Neutrophil (primary cell): ENCODE results near the gene PGF.
A peak's percentile ranks its signal among the peaks of the same experiment; 100 is the strongest.

Experiments
- H3K27ac ChIP-seq: fragments of 200-600 bp; sonication (generic); 2 replicates; pipeline ENCODE4 v1.5.1; 2016; ENCODE audit warnings: mild to moderate bottlenecking, moderate library complexity
- H3K27me3 ChIP-seq: fragments of 200-600 bp; sonication (generic); 2 replicates; pipeline ENCODE4 v1.6.0; 2016; ENCODE audit warnings: mild to moderate bottlenecking
- H3K36me3 ChIP-seq: fragments of 200-600 bp; sonication (generic); 2 replicates; pipeline ENCODE4 v1.5.1; 2017
- H3K4me1 ChIP-seq, 2 experiments: fragments of 200-600 bp in 1 of 2; sonication (generic) in 1 of 2; 1 replicate in 1 of 2; 2 replicates in 1 of 2; pipeline versions ENCODE4 v1.5.1 to v1.6.1; 2013 to 2016; ENCODE audit warnings: low read depth in 1 of 2, low read length in 1 of 2, mild to moderate bottlenecking in 1 of 2, moderate library complexity in 1 of 2; ENCODE audit not compliant: control insufficient read depth in 1 of 2, insufficient read depth in 1 of 2
- H3K4me3 ChIP-seq, 2 experiments: fragments of 200-600 bp in 1 of 2; sonication (generic) in 1 of 2; 1 replicate in 1 of 2; 2 replicates in 1 of 2; pipeline ENCODE4 v1.5.1; 2013 to 2016; ENCODE audit warnings: low read depth in 1 of 2, low read length in 1 of 2, mild to moderate bottlenecking in 1 of 2, moderate library complexity in 1 of 2
- H3K9me3 ChIP-seq: fragments of 200-600 bp; sonication (generic); 2 replicates; pipeline ENCODE4 v1.5.1; 2016
- TF ChIP-seq, protein P1 (sequence below): fragments of 200-600 bp; sonication (generic); IDR thresholded peaks from 2 replicates; pipeline ENCODE4 v1.5.1; 2016; ENCODE audit warnings: antibody characterized with exemption

The PGF gene

DNA sequence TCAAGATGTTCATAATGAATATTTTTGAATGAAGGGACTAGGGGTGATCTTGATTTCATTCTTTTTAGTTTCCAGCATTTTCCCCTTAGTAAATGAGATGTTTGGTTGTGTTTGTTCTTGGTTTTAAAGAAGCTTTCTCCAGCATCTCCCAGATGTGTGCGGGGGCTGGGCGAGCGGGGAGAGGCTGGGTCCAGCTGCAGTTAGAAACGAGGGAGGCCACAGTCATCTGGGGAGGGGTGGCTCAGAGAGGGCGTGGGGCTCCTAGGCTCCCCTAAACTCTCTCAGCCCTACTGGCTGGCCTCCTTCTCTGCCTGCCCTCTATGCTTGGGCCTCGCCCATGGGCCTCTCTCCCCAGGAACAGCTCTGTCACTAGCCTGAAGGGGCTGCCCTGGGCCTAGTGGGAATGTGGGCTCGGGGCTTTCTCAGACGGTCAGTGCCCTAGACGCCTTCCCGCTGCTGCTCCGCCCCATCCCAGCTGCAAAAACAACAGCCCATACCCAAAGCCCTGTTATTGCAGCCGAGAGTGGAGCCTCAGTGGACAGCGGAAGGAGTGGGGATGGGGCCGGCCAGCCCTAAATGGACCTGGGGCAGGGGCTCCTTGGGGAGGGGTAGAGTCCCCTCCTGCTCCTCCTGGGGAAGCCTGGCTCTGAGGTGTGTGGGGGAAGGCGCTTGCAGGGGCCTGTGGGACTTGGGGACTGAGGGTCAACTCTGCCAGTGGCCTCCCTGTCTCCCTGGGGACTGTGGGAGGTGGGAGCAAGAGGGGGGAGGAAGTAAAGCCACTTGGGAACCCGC lies 29.0 kb upstream of the PGF start:
- Histone ChIP-seq H3K9me3 (no peaks in the 10 kb centered on the region), H3K4me3 (no peak overlapping the region), H3K4me1 (peaks cover 0 to 21% of the 10 kb centered on the region in 2 experiments), H3K27me3 (no peaks in the 10 kb centered on the region), H3K36me3 (no peaks in the 10 kb centered on the region), H3K27ac (no peak overlapping the region)
- TF ChIP-seq, protein P1, sequence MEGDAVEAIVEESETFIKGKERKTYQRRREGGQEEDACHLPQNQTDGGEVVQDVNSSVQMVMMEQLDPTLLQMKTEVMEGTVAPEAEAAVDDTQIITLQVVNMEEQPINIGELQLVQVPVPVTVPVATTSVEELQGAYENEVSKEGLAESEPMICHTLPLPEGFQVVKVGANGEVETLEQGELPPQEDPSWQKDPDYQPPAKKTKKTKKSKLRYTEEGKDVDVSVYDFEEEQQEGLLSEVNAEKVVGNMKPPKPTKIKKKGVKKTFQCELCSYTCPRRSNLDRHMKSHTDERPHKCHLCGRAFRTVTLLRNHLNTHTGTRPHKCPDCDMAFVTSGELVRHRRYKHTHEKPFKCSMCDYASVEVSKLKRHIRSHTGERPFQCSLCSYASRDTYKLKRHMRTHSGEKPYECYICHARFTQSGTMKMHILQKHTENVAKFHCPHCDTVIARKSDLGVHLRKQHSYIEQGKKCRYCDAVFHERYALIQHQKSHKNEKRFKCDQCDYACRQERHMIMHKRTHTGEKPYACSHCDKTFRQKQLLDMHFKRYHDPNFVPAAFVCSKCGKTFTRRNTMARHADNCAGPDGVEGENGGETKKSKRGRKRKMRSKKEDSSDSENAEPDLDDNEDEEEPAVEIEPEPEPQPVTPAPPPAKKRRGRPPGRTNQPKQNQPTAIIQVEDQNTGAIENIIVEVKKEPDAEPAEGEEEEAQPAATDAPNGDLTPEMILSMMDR: no peak

DNA sequence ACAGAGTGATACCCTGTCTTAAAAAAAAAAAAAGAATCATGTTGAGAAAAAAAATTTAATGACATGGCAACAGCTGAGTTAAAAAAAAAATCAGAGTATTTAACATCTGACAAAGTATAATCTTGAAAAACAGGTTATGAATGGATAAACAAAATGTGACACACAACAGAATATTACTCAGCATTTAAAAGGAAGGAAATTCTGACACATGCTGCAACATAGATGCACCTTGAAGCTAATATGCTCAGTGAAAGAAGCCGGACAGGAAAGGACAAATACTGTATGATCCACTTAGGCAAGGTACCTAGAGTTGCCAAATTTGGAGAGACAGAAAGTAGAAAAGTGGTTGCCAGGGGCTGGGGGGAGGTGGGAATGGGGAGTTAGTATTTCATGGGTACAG lies 27.9 kb upstream of the PGF start:
- no peaks in the 10 kb centered on the region for H3K36me3 ChIP-seq
- peak overlapping the region; percentile 49 for H3K27ac ChIP-seq
- H3K4me1 ChIP-seq: peaks cover 0 to 13% of the 10 kb centered on the region in 2 experiments
- H3K9me3 ChIP-seq: no peaks in the 10 kb centered on the region
- TF ChIP-seq, protein P1: no peak
- H3K4me3 ChIP-seq: no peak overlapping the region
- no peaks in the 10 kb centered on the region for H3K27me3 ChIP-seq

DNA sequence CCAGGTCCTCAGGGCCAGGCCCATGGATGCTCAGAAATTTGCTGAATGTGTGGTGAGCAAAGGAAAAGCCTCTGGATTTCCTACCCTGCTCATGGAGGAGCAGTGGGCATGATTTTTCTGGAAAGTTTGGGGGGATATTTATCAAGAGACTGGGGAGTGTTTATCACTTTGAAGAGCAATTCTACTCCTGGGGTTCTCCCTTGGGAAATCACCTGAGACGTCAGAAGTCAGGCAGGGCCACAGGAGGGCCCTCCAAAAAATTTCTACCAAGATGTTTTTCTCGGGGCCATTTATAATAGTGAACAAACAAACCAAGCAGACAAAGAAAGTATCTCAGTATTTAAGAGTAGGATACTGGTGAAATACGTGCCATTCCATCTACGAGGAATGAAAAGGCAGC lies 27.3 kb upstream of the PGF start:
- no peaks in the 10 kb centered on the region for H3K9me3 ChIP-seq
- H3K4me3 ChIP-seq: no peak overlapping the region
- H3K36me3 ChIP-seq: no peaks in the 10 kb centered on the region
- no peaks in the 10 kb centered on the region for H3K27me3 ChIP-seq
- peak overlapping the region; percentile 49 for H3K27ac ChIP-seq
- TF ChIP-seq, protein P1: no peak
- peaks cover 0 to 13% of the 10 kb centered on the region in 2 experiments for H3K4me1 ChIP-seq

DNA sequence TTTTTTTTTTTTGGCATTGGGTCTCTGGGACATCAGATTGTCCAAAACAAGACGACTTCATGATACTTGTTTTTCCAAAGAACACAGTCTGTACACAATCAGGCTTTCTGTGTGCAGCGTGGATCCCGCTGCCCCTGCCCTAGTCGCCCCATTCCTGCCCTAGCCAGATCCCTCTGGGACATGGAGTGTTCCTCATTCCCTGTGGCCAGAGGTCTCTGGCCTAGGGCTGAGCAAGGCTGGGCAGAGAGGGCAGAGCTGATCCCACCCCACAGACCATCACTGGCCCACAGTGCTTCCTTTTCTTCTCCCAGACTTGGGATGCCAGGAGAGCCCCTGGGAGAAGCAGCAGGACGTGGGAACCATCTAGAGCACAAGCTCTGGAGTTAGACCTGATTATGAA lies 26.4 kb upstream of the PGF start:
- no peak overlapping the region for H3K27ac ChIP-seq
- H3K4me3 ChIP-seq: no peak overlapping the region
- no peaks in the 10 kb centered on the region for H3K9me3 ChIP-seq
- no peaks in the 10 kb centered on the region for H3K27me3 ChIP-seq
- H3K36me3 ChIP-seq: no peaks in the 10 kb centered on the region
- TF ChIP-seq, protein P1: no peak
- H3K4me1 ChIP-seq: peaks cover 0 to 13% of the 10 kb centered on the region in 2 experiments

DNA sequence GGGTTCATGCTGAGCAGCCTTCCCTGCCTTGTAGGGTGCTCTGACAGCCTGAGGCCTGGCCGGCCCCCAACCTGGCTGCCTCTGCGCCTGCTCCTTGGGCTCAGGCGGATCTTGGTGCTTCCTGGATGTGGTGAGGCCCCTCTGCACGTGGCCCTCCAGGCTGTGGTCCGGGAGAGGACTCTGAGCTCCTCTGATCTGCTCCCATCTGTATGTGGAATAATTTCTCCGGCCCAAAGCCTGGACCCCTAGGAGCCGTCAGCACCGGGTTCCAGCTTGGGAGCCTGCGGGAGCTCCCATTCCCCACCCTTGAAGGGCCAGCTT lies 26.0 kb upstream of the PGF start:
- no peak overlapping the region for H3K4me3 ChIP-seq
- H3K9me3 ChIP-seq: no peaks in the 10 kb centered on the region
- peaks cover 0 to 13% of the 10 kb centered on the region in 2 experiments for H3K4me1 ChIP-seq
- TF ChIP-seq, protein P1: no peak
- H3K36me3 ChIP-seq: no peaks in the 10 kb centered on the region
- no peak overlapping the region for H3K27ac ChIP-seq
- no peaks in the 10 kb centered on the region for H3K27me3 ChIP-seq
